Neural cell (in vitro differentiated cells): ENCODE measurements around the gene PPFIA1. TPM values are rescaled to one million over a fixed set of nuclear protein-coding genes. Genes with fewer than 3 reads are reported as not detected.

ENCODE experiments used
- H2AFZ ChIP-seq: fragments of 200-600, 300-800 bp; sonication (generic), shearing (Covaris generic); 2 replicates; pipeline ENCODE4 v1.6.0; 2014; ENCODE audit warnings: low read depth, mild to moderate bottlenecking, antibody characterized with exemption, low read length, moderate library complexity
- H3F3A ChIP-seq: fragments of 200-600 bp; shearing (Covaris generic); 2 replicates; pipeline ENCODE4 v1.6.1; 2016; ENCODE audit warnings: mild to moderate bottlenecking, moderate library complexity, mixed read lengths, antibody characterized with exemption, low read length; ENCODE audit not compliant: insufficient read depth, poor library complexity, severe bottlenecking
- H3K27ac ChIP-seq: fragments of 200-600, 300-800 bp; sonication (generic), shearing (Covaris generic); 2 replicates; pipeline ENCODE4 v1.5.1; 2014; ENCODE audit warnings: mild to moderate bottlenecking, low read length, moderate library complexity
- H3K27me3 ChIP-seq: fragments of 300-800, 200-600 bp; sonication (generic), shearing (Covaris generic); 2 replicates; pipeline ENCODE4 v1.6.0; 2014; ENCODE audit warnings: mild to moderate bottlenecking, low read depth, low read length, moderate library complexity; ENCODE audit not compliant: insufficient read depth
- H3K36me3 ChIP-seq: fragments of 300-800, 200-600 bp; sonication (generic), shearing (Covaris generic); 2 replicates; pipeline ENCODE4 v1.5.1; 2014; ENCODE audit warnings: mild to moderate bottlenecking, antibody characterized with exemption, low read length, moderate library complexity; ENCODE audit not compliant: insufficient read depth
- H3K4me2 ChIP-seq: fragments of 300-800, 200-600 bp; sonication (generic), shearing (Covaris generic); 2 replicates; pipeline ENCODE4 v1.6.0; 2014; ENCODE audit warnings: mild to moderate bottlenecking, low read length
- H3K4me3 ChIP-seq: fragments of 300-800, 200-600 bp; sonication (generic), shearing (Covaris generic); 2 replicates; pipeline ENCODE4 v1.5.1; 2014; ENCODE audit warnings: mild to moderate bottlenecking, low read length, moderate library complexity
- H3K79me2 ChIP-seq: fragments of 200-600 bp; shearing (Covaris generic); replicated peaks from 2 replicates; pipeline ENCODE4 v1.6.0; 2014; ENCODE audit warnings: mild to moderate bottlenecking, low read length, moderate library complexity; ENCODE audit not compliant: insufficient read depth
- H3K9ac ChIP-seq: fragments of 300-800, 200-600 bp; sonication (generic), shearing (Covaris generic); 2 replicates; pipeline ENCODE4 v1.6.1; 2016; ENCODE audit warnings: mild to moderate bottlenecking, low read length, mixed read lengths
- H3K9me2 ChIP-seq: fragments of 200-600 bp; shearing (Covaris generic); 2 replicates; pipeline ENCODE4 v1.6.1; 2016; ENCODE audit warnings: mild to moderate bottlenecking, low read length, mixed read lengths; ENCODE audit not compliant: insufficient read depth
- H3K9me3 ChIP-seq: fragments of 200-600, 300-800 bp; sonication (generic), shearing (Covaris generic); 2 replicates; pipeline ENCODE4 v1.6.1; 2016; ENCODE audit warnings: mild to moderate bottlenecking, mixed run types, low read length, moderate library complexity, mixed read lengths
- H4K20me1 ChIP-seq: fragments of 200-600 bp; shearing (Covaris generic); 2 replicates; pipeline ENCODE4 v1.6.1; 2016; ENCODE audit warnings: mild to moderate bottlenecking, mixed run types; ENCODE audit not compliant: insufficient read depth
- EP300 ChIP-seq: fragments of 450-650 bp; conservative IDR thresholded peaks from 2 replicates; pipeline ENCODE4 v1.6.1; 2014; ENCODE audit warnings: antibody characterized with exemption, mild to moderate bottlenecking, moderate library complexity; ENCODE audit not compliant: poor library complexity, severe bottlenecking
- EZH2 ChIP-seq: fragments of 200-600, 300-800 bp; shearing (Covaris generic), sonication (generic); IDR thresholded peaks from 2 replicates; pipeline ENCODE4 v1.6.1; 2014; ENCODE audit warnings: antibody characterized with exemption, low read length, borderline replicate concordance, mild to moderate bottlenecking; ENCODE audit not compliant: insufficient read depth, poor library complexity, severe bottlenecking
- MXI1 ChIP-seq: fragments of 450-650 bp; conservative IDR thresholded peaks from 2 replicates; pipeline ENCODE4 v1.6.1; 2014; ENCODE audit warnings: antibody characterized with exemption, mild to moderate bottlenecking; ENCODE audit not compliant: poor library complexity, severe bottlenecking
- POLR2AphosphoS5 ChIP-seq: IDR thresholded peaks from 2 replicates; pipeline ENCODE4 v1.6.1; 2012
- RAD21 ChIP-seq: fragments of 450-650 bp; conservative IDR thresholded peaks from 2 replicates; pipeline ENCODE4 v1.6.1; 2014; ENCODE audit warnings: antibody characterized with exemption, mild to moderate bottlenecking, moderate library complexity
- REST ChIP-seq: IDR thresholded peaks from 2 replicates; pipeline ENCODE4 v1.6.1; 2012; ENCODE audit warnings: borderline replicate concordance
- SMC3 ChIP-seq: fragments of 450-650 bp; conservative IDR thresholded peaks from 2 replicates; pipeline ENCODE4 v1.6.1; 2014; ENCODE audit warnings: antibody characterized with exemption, mild to moderate bottlenecking, moderate library complexity; ENCODE audit not compliant: poor library complexity
- TAF1 ChIP-seq: IDR thresholded peaks from 2 replicates; pipeline ENCODE4 v1.6.1; 2012; ENCODE audit warnings: low read depth
- polyA plus RNA-seq: library from polyadenylated mRNA; depleted of rRNA; stranded (reverse); fragments of >200 nt; gene quantifications from 2 replicates; pipeline ENCODE4 v1.2.3, GENCODE V29; 2014
- TF ChIP-seq, protein P1 (sequence below): fragments of 450-650 bp; IDR thresholded peaks from 2 replicates; pipeline ENCODE4 v1.5.1; 2014; ENCODE audit warnings: antibody characterized with exemption, mild to moderate bottlenecking, moderate library complexity; ENCODE audit not compliant: poor library complexity, severe bottlenecking

The PPFIA1 gene
- polyA plus RNA-seq, 1 donor from 2014 or later, result 48.9 TPM

DNA sequence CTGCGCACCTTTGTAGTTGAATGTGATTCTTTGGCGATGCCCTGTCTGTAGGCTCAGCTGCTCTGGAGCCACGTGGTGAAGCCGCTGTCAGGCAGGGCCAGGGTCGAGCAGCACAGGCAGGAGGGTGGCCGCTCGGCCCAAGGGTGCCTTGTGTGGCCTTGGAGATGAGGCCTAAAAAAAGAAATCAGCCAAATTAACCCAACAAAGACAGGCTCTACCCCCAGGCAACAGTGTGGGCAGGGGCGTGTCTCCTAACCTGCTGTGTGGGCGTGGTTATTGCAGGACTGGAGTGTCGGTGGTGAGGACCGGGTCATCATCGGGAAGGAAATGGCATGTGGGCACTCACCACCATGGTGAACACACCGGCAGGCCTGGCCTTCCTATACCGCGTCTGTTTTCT lies 162.1 kb downstream of the PPFIA1 start:
- no peaks in the 10 kb centered on the region for H3F3A ChIP-seq
- H3K9me2 ChIP-seq, result no peaks in the 10 kb centered on the region
- no peaks in the 10 kb centered on the region for H3K27me3 ChIP-seq
- H4K20me1 ChIP-seq, result no peaks in the 10 kb centered on the region
- no peak overlapping the region for H3K9ac ChIP-seq
- H2AFZ ChIP-seq, result no peak overlapping the region
- H3K36me3 ChIP-seq, result peaks cover 7% of the 10 kb centered on the region
- TF ChIP-seq EP300 (no peak), REST (no peak), MXI1 (no peak), RAD21 (no peak), SMC3 (no peak), TAF1 (no peak), POLR2AphosphoS5 (no peak), EZH2 (no peak)
- TF ChIP-seq, protein P1, sequence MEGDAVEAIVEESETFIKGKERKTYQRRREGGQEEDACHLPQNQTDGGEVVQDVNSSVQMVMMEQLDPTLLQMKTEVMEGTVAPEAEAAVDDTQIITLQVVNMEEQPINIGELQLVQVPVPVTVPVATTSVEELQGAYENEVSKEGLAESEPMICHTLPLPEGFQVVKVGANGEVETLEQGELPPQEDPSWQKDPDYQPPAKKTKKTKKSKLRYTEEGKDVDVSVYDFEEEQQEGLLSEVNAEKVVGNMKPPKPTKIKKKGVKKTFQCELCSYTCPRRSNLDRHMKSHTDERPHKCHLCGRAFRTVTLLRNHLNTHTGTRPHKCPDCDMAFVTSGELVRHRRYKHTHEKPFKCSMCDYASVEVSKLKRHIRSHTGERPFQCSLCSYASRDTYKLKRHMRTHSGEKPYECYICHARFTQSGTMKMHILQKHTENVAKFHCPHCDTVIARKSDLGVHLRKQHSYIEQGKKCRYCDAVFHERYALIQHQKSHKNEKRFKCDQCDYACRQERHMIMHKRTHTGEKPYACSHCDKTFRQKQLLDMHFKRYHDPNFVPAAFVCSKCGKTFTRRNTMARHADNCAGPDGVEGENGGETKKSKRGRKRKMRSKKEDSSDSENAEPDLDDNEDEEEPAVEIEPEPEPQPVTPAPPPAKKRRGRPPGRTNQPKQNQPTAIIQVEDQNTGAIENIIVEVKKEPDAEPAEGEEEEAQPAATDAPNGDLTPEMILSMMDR, result no peak
- H3K4me3 ChIP-seq, result no peak overlapping the region
- H3K79me2 ChIP-seq, result no peaks in the 10 kb centered on the region
- H3K27ac ChIP-seq, result no peak overlapping the region
- no peak overlapping the region for H3K4me2 ChIP-seq
- no peaks in the 10 kb centered on the region for H3K9me3 ChIP-seq

- H2AFZ ChIP-seq, result no peak overlapping the region
- no peaks in the 10 kb centered on the region for H3K79me2 ChIP-seq
- H4K20me1 ChIP-seq, result no peaks in the 10 kb centered on the region
- no peak for TF ChIP-seq TAF1
- TF ChIP-seq MXI1, result no peak
- no peak for TF ChIP-seq EP300
- no peak for TF ChIP-seq RAD21
- no peak for TF ChIP-seq REST
- no peak for TF ChIP-seq POLR2AphosphoS5
- no peak for TF ChIP-seq EZH2
- no peak overlapping the region for H3K9ac ChIP-seq
- no peak overlapping the region for H3K4me3 ChIP-seq
- H3K36me3 ChIP-seq, result peaks cover 7% of the 10 kb centered on the region
- H3K4me2 ChIP-seq, result no peak overlapping the region
- H3K27ac ChIP-seq, result no peak overlapping the region
- H3K9me3 ChIP-seq, result no peaks in the 10 kb centered on the region
- no peaks in the 10 kb centered on the region for H3K9me2 ChIP-seq
- no peaks in the 10 kb centered on the region for H3F3A ChIP-seq
- H3K27me3 ChIP-seq, result no peaks in the 10 kb centered on the region
These were observed 162.5 kb downstream of the PPFIA1 start for GRCh38 chr11:70433038-70433437.
